ENCODE measurements around the gene CCDC24.

CCDC24 gene

GRCh38 chr1:44021581-44022321, 30.4 kb downstream of the CCDC24 start:
- Histone ChIP-seq H3K27me3 (ENCODE audit: insufficient read depth, low read length) (no peaks in the 10 kb centered on the region), H3K27ac (ENCODE audit: low read depth, low read length, poor library complexity, severe bottlenecking) (no peak overlapping the region), H3K36me3 (ENCODE audit: insufficient read depth, low read length) (no peaks in the 10 kb centered on the region), H3K4me2 (ENCODE audit: low read length) (no peak overlapping the region), H3K9ac (ENCODE audit: low read length) (no peak overlapping the region), H3F3A (ENCODE audit: insufficient read depth, low read length) (no peaks in the 10 kb centered on the region), H3K9me3 (ENCODE audit: low read length) (no peaks in the 10 kb centered on the region), H3K4me1 (ENCODE audit: insufficient read depth, low read length, severe bottlenecking) (peaks cover 18% of the 10 kb centered on the region), H3K4me3 (ENCODE audit: low read depth, low read length, poor library complexity, severe bottlenecking) (no peak overlapping the region), H3K79me2 (ENCODE audit: insufficient read depth, low read length) (no peaks in the 10 kb centered on the region), H2AFZ (ENCODE audit: low read length) (no peak overlapping the region), H3K9me2 (ENCODE audit: low read depth, low read length) (no peaks in the 10 kb centered on the region), H4K20me1 (ENCODE audit: insufficient read depth, low read length) (no peaks in the 10 kb centered on the region)
- TF ChIP-seq EZH2 (IDR thresholded peaks at IDR 0.05; ENCODE audit: borderline replicate concordance, low read length) (no peak), CTCF (IDR thresholded peaks at IDR 0.05; ENCODE audit: low read length) (no peak; the same call in 1 of the 2 replicates)

- H3K36me3 ChIP-seq (ENCODE audit: insufficient read depth, low read length) = no peaks in the 10 kb centered on the region
- no peak overlapping the region for H2AFZ ChIP-seq (ENCODE audit: low read length)
- H3K9me3 ChIP-seq (ENCODE audit: low read length) = no peaks in the 10 kb centered on the region
- H3K9ac ChIP-seq (ENCODE audit: low read length) = no peak overlapping the region
- H3K4me3 ChIP-seq (ENCODE audit: low read depth, low read length, poor library complexity, severe bottlenecking) = no peak overlapping the region
- no peak overlapping the region for H3K4me2 ChIP-seq (ENCODE audit: low read length)
- H3K79me2 ChIP-seq (ENCODE audit: insufficient read depth, low read length) = no peaks in the 10 kb centered on the region
- peaks cover 22% of the 10 kb centered on the region for H3K4me1 ChIP-seq (ENCODE audit: insufficient read depth, low read length, severe bottlenecking)
- no peaks in the 10 kb centered on the region for H3K9me2 ChIP-seq (ENCODE audit: low read depth, low read length)
- no peaks in the 10 kb centered on the region for H4K20me1 ChIP-seq (ENCODE audit: insufficient read depth, low read length)
- no peaks in the 10 kb centered on the region for H3K27me3 ChIP-seq (ENCODE audit: insufficient read depth, low read length)
- no peaks in the 10 kb centered on the region for H3F3A ChIP-seq (ENCODE audit: insufficient read depth, low read length)
- TF ChIP-seq EZH2 (IDR thresholded peaks at IDR 0.05; ENCODE audit: borderline replicate concordance, low read length) (no peak), CTCF (IDR thresholded peaks at IDR 0.05; ENCODE audit: low read length) (no peak)
- H3K27ac ChIP-seq (ENCODE audit: low read depth, low read length, poor library complexity, severe bottlenecking) = no peak overlapping the region
These were observed 32.9 kb downstream of the CCDC24 start for GRCh38 chr1:44024031-44024902.

- Histone ChIP-seq H2AFZ (ENCODE audit: low read length) (no peak overlapping the region), H4K20me1 (ENCODE audit: insufficient read depth, low read length) (no peaks in the 10 kb centered on the region), H3K27me3 (ENCODE audit: insufficient read depth, low read length) (no peaks in the 10 kb centered on the region), H3K4me2 (ENCODE audit: low read length) (no peak overlapping the region), H3K36me3 (ENCODE audit: insufficient read depth, low read length) (no peaks in the 10 kb centered on the region), H3K4me1 (ENCODE audit: insufficient read depth, low read length, severe bottlenecking) (peaks cover 28% of the 10 kb centered on the region), H3F3A (ENCODE audit: insufficient read depth, low read length) (no peaks in the 10 kb centered on the region), H3K79me2 (ENCODE audit: insufficient read depth, low read length) (no peaks in the 10 kb centered on the region), H3K9me3 (ENCODE audit: low read length) (no peaks in the 10 kb centered on the region), H3K9me2 (ENCODE audit: low read depth, low read length) (no peaks in the 10 kb centered on the region), H3K9ac (ENCODE audit: low read length) (no peak overlapping the region), H3K27ac (ENCODE audit: low read depth, low read length, poor library complexity, severe bottlenecking) (no peak overlapping the region), H3K4me3 (ENCODE audit: low read depth, low read length, poor library complexity, severe bottlenecking) (no peak overlapping the region)
- no peak for TF ChIP-seq CTCF (IDR thresholded peaks at IDR 0.05; ENCODE audit: low read length)
- no peak for TF ChIP-seq EZH2 (IDR thresholded peaks at IDR 0.05; ENCODE audit: borderline replicate concordance, low read length)
These were observed 33.6 kb downstream of the CCDC24 start for GRCh38 chr1:44024903-44025525.
